GM23338 (cell line): ENCODE data around the gene KCNJ13. TPM values are rescaled to one million over a fixed set of nuclear protein-coding genes. Genes with fewer than 3 reads are reported as not detected.
A peak's percentile ranks its signal among the peaks of the same experiment; 100 is the strongest.

ENCODE experiments used
- ATAC-seq: fragments of 200-7000 bp; cut with Tn5 transposase; 3 replicates; pipeline ENCODE4 v1.9.1; 2020
- DNase-seq: peaks from one replicate; pipeline ENCODE4 v3.0.0-alpha.2; 2015; ENCODE audit warnings: low spot score
- H2AFZ ChIP-seq: fragments of 200-600 bp; sonication (generic); 2 replicates; pipeline ENCODE4 v1.8.0; 2016; ENCODE audit warnings: antibody characterized with exemption, mild to moderate bottlenecking, moderate library complexity
- H3F3A ChIP-seq: fragments of 200-600 bp; sonication (generic); replicated peaks from 2 replicates; pipeline ENCODE4 v1.8.0; 2017; ENCODE audit warnings: antibody characterized with exemption, mixed run types, low read depth
- H3K27ac ChIP-seq: fragments of 200-600 bp; sonication (generic); 2 replicates; pipeline ENCODE4 v1.6.1; 2016; ENCODE audit warnings: low read depth
- H3K27me3 ChIP-seq: fragments of 200-600 bp; sonication (generic); 2 replicates; pipeline ENCODE4 v1.8.0; 2016; ENCODE audit warnings: mild to moderate bottlenecking, mixed run types, moderate library complexity; ENCODE audit not compliant: insufficient read depth
- H3K36me3 ChIP-seq: fragments of 200-600 bp; sonication (generic); 2 replicates; pipeline ENCODE4 v1.8.0; 2016; ENCODE audit warnings: mild to moderate bottlenecking; ENCODE audit not compliant: insufficient read depth
- H3K4me1 ChIP-seq: fragments of 200-600 bp; sonication (generic); 2 replicates; pipeline ENCODE4 v1.8.0; 2016; ENCODE audit warnings: mild to moderate bottlenecking, moderate library complexity; ENCODE audit not compliant: insufficient read depth
- H3K4me2 ChIP-seq: fragments of 200-600 bp; sonication (generic); 2 replicates; pipeline ENCODE4 v1.7.1; 2017; ENCODE audit warnings: mixed run types
- H3K4me3 ChIP-seq: fragments of 200-600 bp; sonication (generic); 2 replicates; pipeline ENCODE4 v1.6.1; 2016; ENCODE audit warnings: mixed run types
- H3K79me2 ChIP-seq: fragments of 200-600 bp; sonication (generic); replicated peaks from 2 replicates; pipeline ENCODE4 v1.8.0; 2017; ENCODE audit warnings: mild to moderate bottlenecking; ENCODE audit not compliant: insufficient read depth
- H3K9me2 ChIP-seq: fragments of 200-600 bp; sonication (generic); 2 replicates; pipeline ENCODE4 v1.8.0; 2017; ENCODE audit not compliant: insufficient read depth
- H4K20me1 ChIP-seq: fragments of 200-600 bp; sonication (generic); replicated peaks from 2 replicates; pipeline ENCODE4 v1.8.0; 2017; ENCODE audit warnings: mild to moderate bottlenecking; ENCODE audit not compliant: insufficient read depth
- H3K27ac Mint-ChIP-seq: 2 replicates; pipeline ENCODE4 v1.8.0; 2020; ENCODE audit warnings: inconsistent platforms, mild to moderate bottlenecking, moderate library complexity, mixed read lengths
- H3K27me3 Mint-ChIP-seq: 3 replicates; pipeline ENCODE4 v1.8.0; 2022; ENCODE audit warnings: low read depth, mild to moderate bottlenecking, moderate library complexity, mixed read lengths, inconsistent platforms; ENCODE audit not compliant: insufficient read depth, poor library complexity
- H3K36me3 Mint-ChIP-seq: 3 replicates; pipeline ENCODE4 v1.8.0; 2021; ENCODE audit warnings: low read depth, mild to moderate bottlenecking, inconsistent platforms, moderate library complexity, mixed read lengths
- H3K4me1 Mint-ChIP-seq: 3 replicates; pipeline ENCODE4 v1.8.0; 2020; ENCODE audit warnings: mild to moderate bottlenecking, inconsistent platforms, mixed read lengths
- H3K4me3 Mint-ChIP-seq: 3 replicates; pipeline ENCODE4 v1.8.0; 2021; ENCODE audit warnings: moderate library complexity, mild to moderate bottlenecking, inconsistent platforms, mixed read lengths
- H3K9me3 Mint-ChIP-seq: 3 replicates; pipeline ENCODE4 v1.8.0; 2020; ENCODE audit warnings: moderate library complexity, mild to moderate bottlenecking, inconsistent platforms, mixed read lengths
- CTCF ChIP-seq, 2 experiments: fragments of 200-600 bp in 1 of 2; sonication (generic) in 1 of 2; conservative IDR thresholded peaks; 2 replicates each; pipeline versions ENCODE4 v1.5.1 to v1.6.1; 2016 to 2017; ENCODE audit warnings: antibody characterized with exemption in 2 of 2, low read depth in 2 of 2, mild to moderate bottlenecking in 2 of 2, moderate library complexity in 1 of 2
- JUNB ChIP-seq: IDR thresholded peaks from one replicate; pipeline ENCODE4 v1.6.1; 2016; ENCODE audit warnings: antibody characterized with exemption; ENCODE audit not compliant: unreplicated experiment
- NANOG ChIP-seq: IDR thresholded peaks from 2 replicates; pipeline ENCODE4 v1.6.1; 2016; ENCODE audit warnings: antibody characterized with exemption, borderline replicate concordance
- REST ChIP-seq: IDR thresholded peaks from one replicate; pipeline ENCODE4 v1.6.1; 2018; ENCODE audit warnings: antibody characterized with exemption; ENCODE audit not compliant: unreplicated experiment
- STAT1 ChIP-seq: IDR thresholded peaks from one replicate; pipeline ENCODE4 v1.6.1; 2016; ENCODE audit warnings: antibody characterized with exemption; ENCODE audit not compliant: unreplicated experiment
- ZNF462 ChIP-seq: fragments of 250-450 bp; sonication (Bioruptor Pico); IDR thresholded peaks from 2 replicates; pipeline ENCODE4 v1.5.0; 2020; ENCODE audit warnings: mild to moderate bottlenecking, moderate library complexity
- polyA plus RNA-seq: library from polyadenylated mRNA; unstranded; fragments of >200 nt; fragmentation: Nextera tagmentation; extraction: Ambion mirVana; gene quantifications from 2 replicates; pipeline ENCODE4 v1.2.1, GENCODE V29; 2016
- total RNA-seq: library from RNA; depleted of rRNA; stranded (reverse); fragments of >200 nt; shearing (Covaris generic); gene quantifications from 2 replicates; pipeline ENCODE4 v1.2.3, GENCODE V29; 2014

The KCNJ13 gene
- total and polyA plus RNA-seq, 2 experiments from 2014 or later, result 0.37 TPM; not detected in 1

- no peak for ATAC-seq
- Histone ChIP-seq H3K4me2 (no peak overlapping the region), H3K36me3 (peaks cover 12% of the 10 kb centered on the region), H3F3A (no peaks in the 10 kb centered on the region), H3K4me3 (no peak overlapping the region), H2AFZ (no peak overlapping the region), H3K4me1 (peaks cover 9% of the 10 kb centered on the region; the same call in 1 of the 2 replicates), H3K79me2 (peaks cover 10% of the 10 kb centered on the region; the same call in 1 of the 2 replicates), H3K27me3 (no peaks in the 10 kb centered on the region), H4K20me1 (no peaks in the 10 kb centered on the region), H3K27ac (no peak overlapping the region), H3K9me2 (no peaks in the 10 kb centered on the region)
- H3K9me3 Mint-ChIP-seq, result no peaks in the 10 kb centered on the region
- no peak overlapping the region for H3K4me3 Mint-ChIP-seq
- peaks cover 9% of the 10 kb centered on the region; the same call in 2 of the 3 replicates for H3K4me1 Mint-ChIP-seq
- no peak for DNase-seq
- no peak for TF ChIP-seq REST
- H3K36me3 Mint-ChIP-seq, result peaks cover 40% of the 10 kb centered on the region
- H3K27me3 Mint-ChIP-seq, result no peaks in the 10 kb centered on the region
- H3K27ac Mint-ChIP-seq, result peak overlapping the region; percentile 38
Measured at GRCh38 chr2:232800166-232800565, 23.8 kb upstream of the KCNJ13 start.

- H3K36me3 Mint-ChIP-seq, result peaks cover 46% of the 10 kb centered on the region
- no peaks in the 10 kb centered on the region for H3K27me3 Mint-ChIP-seq
- peaks cover 9% of the 10 kb centered on the region; the same call in 1 of the 2 replicates for H3K4me1 ChIP-seq
- no peaks in the 10 kb centered on the region for H3K9me3 Mint-ChIP-seq
- no peaks in the 10 kb centered on the region for H3F3A ChIP-seq
- no peak overlapping the region for H3K27ac ChIP-seq
- no peak overlapping the region for H3K4me3 Mint-ChIP-seq
- DNase-seq (no peak), ATAC-seq (no peak)
- no peaks in the 10 kb centered on the region for H3K9me2 ChIP-seq
- H3K36me3 ChIP-seq, result peaks cover 12% of the 10 kb centered on the region
- no peaks in the 10 kb centered on the region for H3K27me3 ChIP-seq
- H2AFZ ChIP-seq, result no peak overlapping the region
- peaks cover 9% of the 10 kb centered on the region; the same call in 2 of the 3 replicates for H3K4me1 Mint-ChIP-seq
- H3K27ac Mint-ChIP-seq, result no peak overlapping the region
- no peaks in the 10 kb centered on the region for H4K20me1 ChIP-seq
- no peak overlapping the region for H3K4me2 ChIP-seq
- no peak overlapping the region for H3K4me3 ChIP-seq
- peaks cover 10% of the 10 kb centered on the region; the same call in 1 of the 2 replicates for H3K79me2 ChIP-seq
- no peak for TF ChIP-seq ZNF462 (CRISPR knock-in tag)
- no peak for TF ChIP-seq STAT1
- no peak for TF ChIP-seq REST
- no peak for TF ChIP-seq NANOG
- TF ChIP-seq JUNB, result no peak
- no peak for TF ChIP-seq CTCF (conservative IDR thresholded peaks at IDR 0.05; ENCODE audit: low read depth in 2 of 2)
Measured at GRCh38 chr2:232798187-232798586, 21.8 kb upstream of the KCNJ13 start.
